Measurements from ENCODE around the gene DCTN5. TPM values are rescaled to one million over a fixed set of nuclear protein-coding genes. Genes with fewer than 3 reads are reported as not detected.

DCTN5 gene
- polyA plus RNA-seq, 1 of the 3 experiments (the other 2 are of a cell fraction): 45.6 TPM

GRCh38 chr16:23595951-23596720, 45.1 kb upstream of the DCTN5 start, which contains the start of gene NDUFAB1 (continued):
- TF ChIP-seq IRF3 (IDR thresholded peaks at IDR 0.05; ENCODE audit: low read depth, low read length) (no peak), USF2 (IDR thresholded peaks at IDR 0.05; ENCODE audit: borderline replicate concordance, low read depth, low read length) (no peak), CHD2 (IDR thresholded peaks at IDR 0.05; ENCODE audit: low read length, partially characterized antibody) (peak; percentile 75), MAX (IDR thresholded peaks at IDR 0.05; ENCODE audit: low read depth) (peak; percentile 88), ELF1 (IDR thresholded peaks at IDR 0.05) (peak; percentile 45), CTCF (IDR thresholded peaks at IDR 0.05) (peak; percentile 86), RCOR1 (IDR thresholded peaks at IDR 0.05; ENCODE audit: low read length) (peak; percentile 52; the same call in 1 of the 2 replicates), EP300 (IDR thresholded peaks at IDR 0.05; ENCODE audit: borderline replicate concordance in 1 of 2, low read depth in 1 of 2, low read length in 1 of 2) (peak in 1 of 2 experiments; percentile 53; a peak in 1 of 4 replicates), NRF1 (IDR thresholded peaks at IDR 0.05; ENCODE audit: low read depth, low read length) (0 out of 2 replicates have a peak, but pooled peaks have one; percentile 42), RAD21 (IDR thresholded peaks at IDR 0.05; ENCODE audit: low read length) (no peak), YY1 (IDR thresholded peaks at IDR 0.05; ENCODE audit: low read depth) (peak; percentile 91), FOSL2 (IDR thresholded peaks at IDR 0.05; ENCODE audit: borderline replicate concordance, low read depth) (no peak), MXI1 (IDR thresholded peaks at IDR 0.05; ENCODE audit: low read depth, low read length) (peak; percentile 82)

GRCh38 chr16:23597003-23597756, 44.1 kb upstream of the DCTN5 start:
- Histone ChIP-seq H2AFZ (ENCODE audit: low read depth) (peak overlapping the region; percentile 96; the same call in 1 of the 2 replicates), H3K9me3 (no peaks in the 10 kb centered on the region), H3K4me2 (no peak overlapping the region), H3K9ac (no peak overlapping the region), H4K20me1 (ENCODE audit: insufficient read depth) (0 out of 2 replicates have a peak, but pooled peaks cover 8% of the 10 kb centered on the region), H3K4me3 (ENCODE audit: low read depth in 2 of 2, low read length in 1 of 2) (no peak overlapping the region; a peak in 1 of 4 replicates), H3K36me3 (replicated peaks in 1 of 2; ENCODE audit: control insufficient read depth in 1 of 2, insufficient read depth in 2 of 2, low read length in 1 of 2) (peaks cover 5 to 6% of the 10 kb centered on the region in 2 experiments), H3K27ac (ENCODE audit: low read depth in 2 of 2, low read length in 1 of 2) (no peak overlapping the region; a peak in 1 of 4 replicates), H3F3A (replicated peaks; ENCODE audit: insufficient read depth) (no peaks in the 10 kb centered on the region), H3K9me2 (no peaks in the 10 kb centered on the region), H3K79me2 (ENCODE audit: insufficient read depth) (peaks cover 40% of the 10 kb centered on the region), H3K27me3 (ENCODE audit: insufficient read depth) (no peaks in the 10 kb centered on the region), H3K4me1 (ENCODE audit: control insufficient read depth in 1 of 2, insufficient read depth in 2 of 2, low read depth in 1 of 2, low read length in 1 of 2) (peaks cover 0 to 7% of the 10 kb centered on the region in 2 experiments; a peak in 1 of 4 replicates)
- ChIA-PET CTCF (interaction anchor here (0.6 to 2.2 kb wide), 17 partner anchors 9 to 83 kb away, joined by 3 to 17 read pairs (median 4); partner anchors contain the start of genes EARS2 and UBFD1), POLR2A (no interaction called here)
- no peak for TF ChIP-seq EZH2phosphoT487 (IDR thresholded peaks at IDR 0.05; ENCODE audit: borderline replicate concordance, low read depth)
- TF ChIP-seq GABPA (IDR thresholded peaks at IDR 0.05; ENCODE audit: low read depth): no peak
- TF ChIP-seq ELF1 (IDR thresholded peaks at IDR 0.05): no peak
- no peak for TF ChIP-seq SMC3 (IDR thresholded peaks at IDR 0.05; ENCODE audit: low read depth, low read length)
- no peak for TF ChIP-seq MXI1 (IDR thresholded peaks at IDR 0.05; ENCODE audit: low read depth, low read length)
- no peak for TF ChIP-seq TCF12 (IDR thresholded peaks at IDR 0.05)
- TF ChIP-seq YY1 (IDR thresholded peaks at IDR 0.05; ENCODE audit: low read depth): no peak
- peak; percentile 25 for TF ChIP-seq RAD21 (IDR thresholded peaks at IDR 0.05; ENCODE audit: low read length)
- WGBS (ENCODE audit: low lambda C conversion rate): 79% methylated on average over 11 of the region's 11 CpGs
- peak; percentile 42 for DNase-seq

Measured in SK-N-SH (cell line).